HEK293T (cell line): Measurements from ENCODE around the gene AQP12B.

ENCODE experiments used
- ARNT ChIP-seq: fragments of 450-650 bp; IDR thresholded peaks from 2 replicates; pipeline ENCODE4 v1.6.1; 2017; ENCODE audit warnings: mild to moderate bottlenecking
- BHLHE40 ChIP-seq: fragments of 450-650 bp; IDR thresholded peaks from 2 replicates; pipeline ENCODE4 v1.6.1; 2016; ENCODE audit warnings: mild to moderate bottlenecking, moderate library complexity, borderline replicate concordance
- CTBP1 ChIP-seq: fragments of 450-650 bp; IDR thresholded peaks from 2 replicates; pipeline ENCODE4 v1.6.1; 2016; ENCODE audit warnings: borderline replicate concordance
- ELF4 ChIP-seq: fragments of 450-650 bp; IDR thresholded peaks from 2 replicates; pipeline ENCODE4 v1.6.1; 2017; ENCODE audit warnings: antibody characterized with exemption
- FOXA1 ChIP-seq: fragments of 450-650 bp; IDR thresholded peaks from 2 replicates; pipeline ENCODE4 v1.6.1; 2016; ENCODE audit warnings: mild to moderate bottlenecking
- FOXK2 ChIP-seq: fragments of 450-650 bp; IDR thresholded peaks from 2 replicates; pipeline ENCODE4 v1.6.1; 2016; ENCODE audit warnings: mild to moderate bottlenecking
- FOXM1 ChIP-seq: fragments of 450-650 bp; IDR thresholded peaks from 2 replicates; pipeline ENCODE4 v1.6.1; 2017; ENCODE audit warnings: mild to moderate bottlenecking, borderline replicate concordance
- HDGF ChIP-seq: fragments of 450-650 bp; IDR thresholded peaks from 2 replicates; pipeline ENCODE4 v1.6.1; 2017; ENCODE audit warnings: antibody characterized with exemption, borderline replicate concordance
- L3MBTL2 ChIP-seq: fragments of 450-650 bp; conservative IDR thresholded peaks from 2 replicates; pipeline ENCODE4 v1.6.1; 2016; ENCODE audit warnings: mild to moderate bottlenecking
- NFRKB ChIP-seq: fragments of 450-650 bp; IDR thresholded peaks from 2 replicates; pipeline ENCODE4 v1.6.1; 2016; ENCODE audit warnings: mild to moderate bottlenecking, moderate library complexity
- SP1 ChIP-seq: fragments of 450-650 bp; IDR thresholded peaks from 2 replicates; pipeline ENCODE4 v1.6.1; 2017
- SUZ12 ChIP-seq: fragments of 450-650 bp; IDR thresholded peaks from 2 replicates; pipeline ENCODE4 v1.6.1; 2016; ENCODE audit warnings: mild to moderate bottlenecking
- TARDBP ChIP-seq: fragments of 450-650 bp; IDR thresholded peaks from 2 replicates; pipeline ENCODE4 v1.6.1; 2016
- ZNF384 ChIP-seq: fragments of 450-650 bp; IDR thresholded peaks from 2 replicates; pipeline ENCODE4 v1.6.1; 2016

DNA sequence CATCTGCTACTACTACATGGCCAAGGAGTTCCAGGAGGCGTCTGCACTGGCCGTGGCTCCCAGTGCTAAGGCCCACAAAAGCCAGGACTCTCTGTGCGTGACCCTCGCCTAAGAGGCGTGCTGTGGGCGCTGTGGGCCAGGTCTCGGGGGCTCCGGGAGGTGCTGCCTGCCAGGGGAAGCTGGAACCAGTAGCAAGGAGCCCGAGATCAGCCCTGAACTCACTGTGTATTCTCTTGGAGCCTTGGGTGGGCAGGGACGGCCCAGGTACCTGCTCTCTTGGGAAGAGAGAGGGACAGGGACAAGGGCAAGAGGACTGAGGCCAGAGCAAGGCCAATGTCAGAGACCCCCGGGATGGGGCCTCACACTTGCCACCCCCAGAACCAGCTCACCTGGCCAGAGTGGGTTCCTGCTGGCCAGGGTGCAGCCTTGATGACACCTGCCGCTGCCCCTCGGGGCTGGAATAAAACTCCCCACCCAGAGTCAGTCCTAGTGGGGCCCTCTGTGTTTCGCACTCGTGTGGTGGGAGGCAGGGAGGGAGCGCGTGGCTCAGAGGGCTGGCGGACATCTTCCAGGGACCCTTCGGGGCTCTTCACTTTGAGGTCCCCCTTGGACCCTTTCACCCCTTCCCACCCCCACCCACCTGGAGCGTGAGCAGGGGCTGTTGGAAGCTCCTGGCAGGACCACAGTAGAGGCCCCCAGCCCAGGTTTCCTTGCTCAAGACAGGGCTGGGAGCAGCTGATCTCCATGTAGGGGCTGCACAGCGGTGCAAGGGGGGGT lies 51.7 kb downstream of the AQP12B start:
- TF ChIP-seq ELF4 (no peak), FOXK2 (no peak), L3MBTL2 (no peak), CTBP1 (no peak), BHLHE40 (no peak), SP1 (no peak), ARNT (no peak), NFRKB (no peak), FOXM1 (no peak), FOXA1 (no peak), TARDBP (no peak), HDGF (no peak), ZNF384 (no peak), SUZ12 (no peak)
